CD14-positive monocyte (primary cell): ENCODE data around the gene CCDC54. TPM values are rescaled to one million over a fixed set of nuclear protein-coding genes. Genes with fewer than 3 reads are reported as not detected.

ENCODE experiments used
- DNase-seq, 3 donors: peaks; one replicate each; pipeline ENCODE4 v3.0.0-alpha.2; 2011 to 2022
- H2AFZ ChIP-seq: 2 replicates; pipeline ENCODE4 v1.6.0; 2012; ENCODE audit warnings: mild to moderate bottlenecking, low read depth, low read length, inconsistent platforms; ENCODE audit not compliant: insufficient read depth, poor library complexity, severe bottlenecking
- H3K27ac ChIP-seq, 2 donors: 1 replicate in 1 of 2; 2 replicates in 1 of 2; pipeline ENCODE4 v1.5.1; 2012 to 2013; ENCODE audit warnings: low read length in 2 of 2, control low read depth in 1 of 2, inconsistent platforms in 1 of 2, low read depth in 1 of 2, mild to moderate bottlenecking in 1 of 2
- H3K27me3 ChIP-seq, 2 donors: one replicate each; pipeline versions ENCODE4 v1.6.0 to v1.6.1; 2011 to 2013; ENCODE audit warnings: low read length in 2 of 2; ENCODE audit not compliant: control insufficient read depth in 2 of 2, insufficient read depth in 2 of 2
- H3K36me3 ChIP-seq, 2 donors: replicated peaks in 1 of 2; 1 replicate in 1 of 2; 2 replicates in 1 of 2; pipeline versions ENCODE4 v1.5.1 to v1.6.1; 2012 to 2013; ENCODE audit warnings: low read length in 2 of 2, control low read depth in 1 of 2, inconsistent platforms in 1 of 2, mild to moderate bottlenecking in 1 of 2; ENCODE audit not compliant: insufficient read depth in 2 of 2, control insufficient read depth in 1 of 2
- H3K4me1 ChIP-seq, 2 donors: 1 replicate in 1 of 2; 2 replicates in 1 of 2; pipeline versions ENCODE4 v1.5.1 to v1.6.1; 2012 to 2013; ENCODE audit warnings: low read length in 2 of 2, control low read depth in 1 of 2, inconsistent platforms in 1 of 2, mild to moderate bottlenecking in 1 of 2, moderate library complexity in 1 of 2; ENCODE audit not compliant: insufficient read depth in 2 of 2, control insufficient read depth in 1 of 2
- H3K4me2 ChIP-seq: replicated peaks from 2 replicates; pipeline ENCODE3; 2012; ENCODE audit warnings: low read length, moderate library complexity, mild to moderate bottlenecking; ENCODE audit not compliant: poor library complexity, severe bottlenecking; ENCODE audit errors: extremely low read depth
- H3K4me3 ChIP-seq, 3 experiments: fragments of 200-600 bp in 1 of 3; sonication (generic) in 1 of 3; replicated peaks in 1 of 3; 1 replicate in 2 of 3; 2 replicates in 1 of 3; pipeline ENCODE4 v1.5.1; 2011 to 2013; ENCODE audit warnings: low read length in 3 of 3, mild to moderate bottlenecking in 3 of 3, control low read depth in 2 of 3, low read depth in 2 of 3, inconsistent platforms in 1 of 3, moderate library complexity in 1 of 3
- H3K79me2 ChIP-seq: 2 replicates; pipeline ENCODE4 v1.6.0; 2012; ENCODE audit warnings: mild to moderate bottlenecking, control low read depth, inconsistent platforms, low read length, moderate library complexity; ENCODE audit not compliant: insufficient read depth
- H3K9ac ChIP-seq: 2 replicates; pipeline ENCODE4 v1.6.0; 2017; ENCODE audit warnings: low read length, mild to moderate bottlenecking; ENCODE audit not compliant: insufficient read depth, poor library complexity, severe bottlenecking
- H3K9me3 ChIP-seq, 2 donors: replicated peaks in 1 of 2; 1 replicate in 1 of 2; 2 replicates in 1 of 2; pipeline versions ENCODE4 v1.5.1 to v1.6.1; 2012 to 2013; ENCODE audit warnings: low read length in 2 of 2, control low read depth in 1 of 2; ENCODE audit not compliant: control insufficient read depth in 1 of 2, insufficient read depth in 1 of 2
- H4K20me1 ChIP-seq: 2 replicates; pipeline ENCODE4 v1.6.0; 2012; ENCODE audit warnings: mild to moderate bottlenecking, low read length, control low read depth, moderate library complexity; ENCODE audit not compliant: insufficient read depth
- H3K27ac Mint-ChIP-seq, 7 donors: one replicate each; pipeline ENCODE4 v1.8.0; 2020; ENCODE audit warnings: mild to moderate bottlenecking in 7 of 7, mixed read lengths in 7 of 7, moderate library complexity in 6 of 7, inconsistent platforms in 2 of 7
- H3K27me3 Mint-ChIP-seq, 3 donors: one replicate each; pipeline ENCODE4 v1.8.0; 2021 to 2022; ENCODE audit warnings: low read depth in 3 of 3, mild to moderate bottlenecking in 3 of 3, mixed read lengths in 3 of 3, moderate library complexity in 3 of 3, inconsistent platforms in 1 of 3
- H3K36me3 Mint-ChIP-seq, 2 donors: one replicate each; pipeline ENCODE4 v1.8.0; 2020; ENCODE audit warnings: mixed read lengths in 2 of 2, inconsistent platforms in 1 of 2, mild to moderate bottlenecking in 1 of 2
- H3K4me1 Mint-ChIP-seq: one replicate; pipeline ENCODE4 v1.8.0; 2020; ENCODE audit warnings: mild to moderate bottlenecking, mixed read lengths
- H3K4me3 Mint-ChIP-seq, 2 donors: one replicate each; pipeline ENCODE4 v1.8.0; 2020; ENCODE audit warnings: mild to moderate bottlenecking in 2 of 2, mixed read lengths in 2 of 2, moderate library complexity in 1 of 2
- H3K9me3 Mint-ChIP-seq, 7 donors: one replicate each; pipeline ENCODE4 v1.8.0; 2020 to 2022; ENCODE audit warnings: mixed read lengths in 7 of 7, mild to moderate bottlenecking in 6 of 7, moderate library complexity in 6 of 7, inconsistent platforms in 2 of 7
- WGBS: methylation state at CpG from one replicate; pipeline ENCODE4 v1.1.5; 2013; ENCODE audit warnings: missing lambda C conversion rate; ENCODE audit not compliant: insufficient coverage; 5-methylcytosine and 5-hydroxymethylcytosine counted together
- intact Hi-C, 2 donors: fragments of 100-400 bp; cut with micrococcal nuclease; formaldehyde crosslinking; loops; one replicate each; pipeline versions ENCODE4 v1.15.0 to v1.15.1; 2023
- polyA plus RNA-seq, 3 donors: library from polyadenylated mRNA; depleted of rRNA in 1 of 3; unstranded in 2 of 3; stranded (reverse) in 1 of 3; fragments of 300-500 nt in 2 of 3; fragments of >200 nt in 1 of 3; fragmentation: Illumina TruSeq in 2 of 3; gene quantifications; 1 replicate in 2 of 3; 2 replicates in 1 of 3; pipeline ENCODE4 v1.2.3, GENCODE V29; 2012 to 2021
- TF ChIP-seq, protein P1 (sequence below): fragments of 200-600 bp; IDR thresholded peaks from one replicate; pipeline ENCODE4 v1.8.0; 2022; ENCODE audit warnings: antibody characterized with exemption, mild to moderate bottlenecking

CCDC54 gene
- polyA plus RNA-seq, 3 donors: not detected

DNA sequence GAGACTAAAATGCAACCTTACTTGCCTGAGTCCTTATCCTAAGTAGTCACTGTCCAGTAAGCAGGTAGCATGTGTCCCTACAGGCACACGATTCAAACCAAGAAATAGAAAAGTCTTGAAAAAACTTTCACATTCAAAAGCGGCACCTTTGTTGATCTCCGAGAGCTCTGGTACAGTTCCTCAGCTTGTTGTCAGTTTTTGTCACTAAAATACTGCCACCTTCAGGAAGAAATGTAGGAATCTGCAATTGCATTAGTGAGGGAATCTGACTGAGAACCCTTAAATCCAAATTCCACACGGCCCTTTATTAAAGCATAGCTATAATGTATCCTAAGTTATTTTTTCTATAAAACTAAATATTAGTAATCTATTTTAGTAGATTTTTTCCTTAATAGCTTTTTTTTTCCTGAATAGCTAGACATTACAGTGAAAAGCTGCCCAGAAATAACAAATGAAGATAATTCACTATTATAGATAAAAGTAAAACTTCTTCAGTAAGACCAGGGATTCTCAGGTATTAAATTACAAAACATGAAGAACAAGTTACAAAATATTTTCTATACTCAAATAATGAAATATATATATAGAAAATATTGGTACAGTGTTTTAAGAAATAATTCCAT lies 44.0 kb downstream of the CCDC54 start:
- no peak overlapping the region for H3K9ac ChIP-seq

DNA sequence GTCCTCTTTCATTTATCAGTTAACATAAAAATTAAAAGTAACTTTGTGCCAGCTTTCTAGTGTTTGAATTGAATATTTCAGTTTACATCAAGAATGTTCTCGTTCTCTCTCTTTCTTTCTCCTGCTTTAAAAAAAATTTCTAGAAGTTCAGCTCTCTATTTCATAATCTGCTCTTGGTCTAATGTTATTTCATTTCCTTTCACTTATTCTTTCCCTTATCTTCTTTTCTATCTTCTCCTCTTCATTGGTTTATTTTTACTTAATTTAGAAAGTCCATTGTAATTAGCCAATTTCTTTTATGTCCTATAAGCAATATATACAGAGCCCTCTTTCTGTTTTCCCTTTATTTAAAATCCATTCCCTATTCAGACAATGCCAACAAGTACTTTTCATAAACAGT lies 44.6 kb downstream of the CCDC54 start:
- DNase-seq: no peak
- peaks cover 10% of the 10 kb centered on the region for H3K4me1 Mint-ChIP-seq
- H3K9me3 ChIP-seq: no peaks in the 10 kb centered on the region
- H4K20me1 ChIP-seq: no peaks in the 10 kb centered on the region
- no peaks in the 10 kb centered on the region for H3K79me2 ChIP-seq
- H3K36me3 Mint-ChIP-seq: no peaks in the 10 kb centered on the region
- no peaks in the 10 kb centered on the region for H3K9me3 Mint-ChIP-seq
- no peak overlapping the region for H3K4me3 Mint-ChIP-seq
- intact Hi-C loops: loop anchor here in 1 of 2 donors (10.0 kb wide), 1 partner anchor 187 kb away; no protein-coding TSS in a partner anchor
- no peaks in the 10 kb centered on the region for H3K36me3 ChIP-seq
- no peak overlapping the region for H3K27ac Mint-ChIP-seq
- peaks cover 0 to 5% (median 1%) of the 10 kb centered on the region in 3 donors for H3K27me3 Mint-ChIP-seq
- no peak overlapping the region for H3K4me3 ChIP-seq
- H3K9ac ChIP-seq: no peak overlapping the region
- H3K27ac ChIP-seq: no peak overlapping the region
- WGBS: no CpG with 5 or more reads among the region's 1 CpG
- H2AFZ ChIP-seq: no peak overlapping the region
- no peaks in the 10 kb centered on the region for H3K27me3 ChIP-seq
- H3K4me1 ChIP-seq: peaks cover 6 to 9% of the 10 kb centered on the region in 2 donors
- TF ChIP-seq, protein P1, sequence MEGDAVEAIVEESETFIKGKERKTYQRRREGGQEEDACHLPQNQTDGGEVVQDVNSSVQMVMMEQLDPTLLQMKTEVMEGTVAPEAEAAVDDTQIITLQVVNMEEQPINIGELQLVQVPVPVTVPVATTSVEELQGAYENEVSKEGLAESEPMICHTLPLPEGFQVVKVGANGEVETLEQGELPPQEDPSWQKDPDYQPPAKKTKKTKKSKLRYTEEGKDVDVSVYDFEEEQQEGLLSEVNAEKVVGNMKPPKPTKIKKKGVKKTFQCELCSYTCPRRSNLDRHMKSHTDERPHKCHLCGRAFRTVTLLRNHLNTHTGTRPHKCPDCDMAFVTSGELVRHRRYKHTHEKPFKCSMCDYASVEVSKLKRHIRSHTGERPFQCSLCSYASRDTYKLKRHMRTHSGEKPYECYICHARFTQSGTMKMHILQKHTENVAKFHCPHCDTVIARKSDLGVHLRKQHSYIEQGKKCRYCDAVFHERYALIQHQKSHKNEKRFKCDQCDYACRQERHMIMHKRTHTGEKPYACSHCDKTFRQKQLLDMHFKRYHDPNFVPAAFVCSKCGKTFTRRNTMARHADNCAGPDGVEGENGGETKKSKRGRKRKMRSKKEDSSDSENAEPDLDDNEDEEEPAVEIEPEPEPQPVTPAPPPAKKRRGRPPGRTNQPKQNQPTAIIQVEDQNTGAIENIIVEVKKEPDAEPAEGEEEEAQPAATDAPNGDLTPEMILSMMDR: no peak
- H3K4me2 ChIP-seq: no peak overlapping the region

More for the DNA sequence above, 44.0 kb downstream of the CCDC54 start:
- H3K27me3 ChIP-seq: no peaks in the 10 kb centered on the region
- TF ChIP-seq, protein P1: peak; percentile 68
- H3K4me3 Mint-ChIP-seq: peak overlapping the region in 1 of 2 donors; percentile 81
- no peak overlapping the region for H3K27ac ChIP-seq
- peaks cover 0 to 5% (median 1%) of the 10 kb centered on the region in 3 donors for H3K27me3 Mint-ChIP-seq
- H3K4me1 ChIP-seq: peaks cover 6 to 9% of the 10 kb centered on the region in 2 donors
- 0% methylated on average over 1 of the region's 4 CpGs for WGBS
- DNase-seq: peak; percentile 11 to 29 (median 22)
- H3K79me2 ChIP-seq: no peaks in the 10 kb centered on the region
- intact Hi-C loops: loop anchor here in 1 of 2 donors (10.0 kb wide), 1 partner anchor 186 kb away; no protein-coding TSS in a partner anchor
- no peak overlapping the region for H2AFZ ChIP-seq
- H3K4me3 ChIP-seq: no peak overlapping the region
- H3K36me3 ChIP-seq: no peaks in the 10 kb centered on the region
- H3K36me3 Mint-ChIP-seq: no peaks in the 10 kb centered on the region
- peaks cover 10% of the 10 kb centered on the region for H3K4me1 Mint-ChIP-seq
- H4K20me1 ChIP-seq: no peaks in the 10 kb centered on the region
- no peaks in the 10 kb centered on the region for H3K9me3 Mint-ChIP-seq
- no peak overlapping the region for H3K4me2 ChIP-seq
- H3K9me3 ChIP-seq: no peaks in the 10 kb centered on the region
- H3K27ac Mint-ChIP-seq: no peak overlapping the region
